ENCODE data around the gene DNAJC3.

DNA sequence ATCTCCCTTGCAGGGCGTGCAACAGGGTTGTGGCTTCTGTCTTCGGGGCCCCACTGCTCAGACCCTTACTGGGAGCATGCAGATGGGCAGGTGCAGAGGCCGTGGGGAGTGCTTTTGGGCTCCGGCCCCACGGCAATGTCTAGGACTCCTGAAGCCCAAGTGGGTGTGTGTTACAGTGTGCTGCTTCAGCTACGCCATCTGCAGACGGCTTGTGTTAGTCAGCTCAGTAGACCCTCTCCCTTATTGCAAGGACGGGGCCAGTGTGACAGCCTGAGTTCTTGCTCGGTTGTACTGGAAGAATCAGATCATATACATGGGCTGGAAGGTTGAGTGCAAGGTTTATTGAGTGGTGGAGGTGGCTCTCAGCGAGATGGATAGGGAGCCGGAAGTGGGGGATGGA lies 39.3 kb downstream of the DNAJC3 start:
- TF ChIP-seq, protein P1, sequence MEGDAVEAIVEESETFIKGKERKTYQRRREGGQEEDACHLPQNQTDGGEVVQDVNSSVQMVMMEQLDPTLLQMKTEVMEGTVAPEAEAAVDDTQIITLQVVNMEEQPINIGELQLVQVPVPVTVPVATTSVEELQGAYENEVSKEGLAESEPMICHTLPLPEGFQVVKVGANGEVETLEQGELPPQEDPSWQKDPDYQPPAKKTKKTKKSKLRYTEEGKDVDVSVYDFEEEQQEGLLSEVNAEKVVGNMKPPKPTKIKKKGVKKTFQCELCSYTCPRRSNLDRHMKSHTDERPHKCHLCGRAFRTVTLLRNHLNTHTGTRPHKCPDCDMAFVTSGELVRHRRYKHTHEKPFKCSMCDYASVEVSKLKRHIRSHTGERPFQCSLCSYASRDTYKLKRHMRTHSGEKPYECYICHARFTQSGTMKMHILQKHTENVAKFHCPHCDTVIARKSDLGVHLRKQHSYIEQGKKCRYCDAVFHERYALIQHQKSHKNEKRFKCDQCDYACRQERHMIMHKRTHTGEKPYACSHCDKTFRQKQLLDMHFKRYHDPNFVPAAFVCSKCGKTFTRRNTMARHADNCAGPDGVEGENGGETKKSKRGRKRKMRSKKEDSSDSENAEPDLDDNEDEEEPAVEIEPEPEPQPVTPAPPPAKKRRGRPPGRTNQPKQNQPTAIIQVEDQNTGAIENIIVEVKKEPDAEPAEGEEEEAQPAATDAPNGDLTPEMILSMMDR (IDR thresholded peaks at IDR 0.05; ENCODE audit: low read depth, low read length, poor library complexity, severe bottlenecking) = no peak
- no peak for TF ChIP-seq EZH2phosphoT487 (IDR thresholded peaks at IDR 0.05; ENCODE audit: borderline replicate concordance, low read length)

Measured in DOHH2 (cell line).